CD4-positive, alpha-beta T cell treated with Interleukin-21 for 1 hour (primary cell): Measurements from ENCODE around the gene ARHGEF7.

ENCODE experiments used
- DNase-seq: peaks from one replicate; pipeline ENCODE4 v3.0.0-alpha.2; 2020

ARHGEF7 gene

GRCh38 chr13:111328574-111329410 lies 213.7 kb downstream of the ARHGEF7 start:
- no peak for DNase-seq

GRCh38 chr13:111329641-111330040 lies 214.5 kb downstream of the ARHGEF7 start:
- DNase-seq = no peak

- DNase-seq = no peak
Measured at GRCh38 chr13:111330066-111330610, 215.0 kb downstream of the ARHGEF7 start.

- no peak for DNase-seq
Measured at GRCh38 chr13:111335298-111335697, 220.2 kb downstream of the ARHGEF7 start.

DNA sequence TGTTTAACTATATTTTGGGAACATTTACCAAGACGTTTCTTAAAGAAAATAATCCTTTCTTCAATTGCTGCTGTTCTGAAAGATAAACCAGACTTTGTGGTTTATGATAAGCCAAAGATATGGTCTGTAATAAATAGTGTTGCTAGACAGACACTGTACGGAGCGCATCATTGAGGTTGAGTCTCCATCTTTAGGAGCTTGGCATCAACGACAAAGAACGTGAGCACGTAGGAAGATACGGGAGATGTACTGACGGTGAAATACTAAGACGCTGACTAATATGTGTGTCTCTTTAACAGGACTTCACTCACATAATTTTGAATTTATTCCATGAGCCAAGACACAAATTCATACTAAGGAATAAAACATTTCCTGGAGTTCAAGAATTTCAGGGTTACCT lies 221.6 kb downstream of the ARHGEF7 start:
- DNase-seq = no peak

GRCh38 chr13:111337206-111337605 lies 222.1 kb downstream of the ARHGEF7 start:
- DNase-seq = no peak

DNA sequence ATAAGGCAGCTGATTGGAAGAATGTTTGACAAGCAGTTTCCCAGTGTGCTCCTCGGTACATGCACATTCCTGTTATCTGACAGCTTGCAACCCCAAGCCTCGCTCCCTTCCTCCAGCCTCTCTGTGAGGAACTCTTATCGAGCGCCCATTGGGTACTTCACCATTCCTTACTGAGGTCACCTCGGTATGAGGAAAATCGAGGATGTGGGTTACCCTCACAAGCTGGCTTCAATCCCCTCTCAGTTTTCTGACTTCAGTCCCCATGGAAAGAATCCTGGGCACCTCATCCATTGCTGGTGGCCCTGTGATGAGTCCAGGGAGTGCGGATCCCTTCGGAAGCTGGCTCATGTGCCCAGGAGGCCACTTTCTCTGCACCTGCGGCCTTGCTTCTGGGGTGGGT lies 222.6 kb downstream of the ARHGEF7 start:
- DNase-seq = no peak

GRCh38 chr13:111338841-111339240 lies 223.7 kb downstream of the ARHGEF7 start:
- no peak for DNase-seq

DNA sequence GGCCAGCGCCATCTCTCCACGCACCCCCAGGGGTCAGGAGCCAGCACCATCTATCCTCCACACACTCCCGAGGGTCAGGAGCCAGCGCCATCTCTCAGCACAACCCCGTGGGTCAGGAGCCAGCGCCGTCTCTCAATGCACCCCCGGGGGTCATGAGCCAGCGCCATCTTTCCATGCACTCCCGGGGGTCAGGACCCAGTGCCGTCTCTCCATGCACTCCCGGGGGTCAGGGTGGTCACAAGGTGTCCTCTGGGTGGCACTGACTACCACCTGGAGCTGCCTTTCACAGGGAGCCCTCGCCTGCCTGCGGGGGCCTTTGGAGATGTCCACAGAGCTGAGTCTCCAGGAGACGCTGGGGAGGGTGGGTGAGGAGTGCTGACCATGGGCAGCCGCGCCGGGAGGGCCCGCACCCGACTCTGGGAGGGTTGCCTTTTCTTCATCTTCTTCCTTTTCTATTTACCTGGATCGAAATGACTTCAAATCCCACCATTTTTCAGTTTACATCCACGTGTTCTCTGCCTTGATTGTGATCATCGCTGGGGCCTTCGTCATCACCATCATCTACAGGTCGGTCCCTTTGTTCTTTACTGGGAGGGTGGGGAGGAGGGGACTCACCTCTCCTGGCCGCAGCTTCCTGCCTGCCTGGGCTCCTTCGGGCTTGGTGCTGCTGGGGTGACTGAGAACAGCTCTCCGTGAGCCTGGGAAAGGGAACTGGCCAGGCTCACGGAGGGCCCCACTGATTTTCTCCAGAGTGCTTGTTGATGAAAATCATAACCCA lies 224.4 kb downstream of the ARHGEF7 start:
- no peak for DNase-seq

DNA sequence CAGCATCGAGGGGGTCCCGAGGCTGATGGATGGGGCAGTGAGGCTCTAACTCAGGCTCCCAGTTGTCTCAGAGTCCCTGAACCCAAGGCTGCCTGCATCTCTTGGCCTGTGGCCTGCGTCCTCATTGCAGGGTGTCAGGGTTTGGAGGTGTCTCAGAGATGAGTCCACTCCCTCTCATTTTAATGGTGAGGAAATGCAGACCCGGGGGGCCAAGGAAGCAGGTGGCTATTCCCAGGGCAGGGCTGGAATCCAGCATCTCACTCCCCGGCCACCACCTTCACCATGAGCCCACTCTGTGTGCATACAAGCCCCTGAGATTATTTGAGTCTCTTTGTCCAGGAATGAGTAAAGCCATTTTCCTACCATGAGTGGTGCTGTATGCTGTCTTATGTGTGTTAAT lies 226.8 kb downstream of the ARHGEF7 start:
- no peak for DNase-seq

- no peak for DNase-seq
Measured at GRCh38 chr13:111342721-111343120, 227.6 kb downstream of the ARHGEF7 start.

GRCh38 chr13:111343186-111343805 lies 228.2 kb downstream of the ARHGEF7 start:
- DNase-seq = no peak

GRCh38 chr13:111344471-111345191 lies 229.5 kb downstream of the ARHGEF7 start:
- DNase-seq = no peak

DNA sequence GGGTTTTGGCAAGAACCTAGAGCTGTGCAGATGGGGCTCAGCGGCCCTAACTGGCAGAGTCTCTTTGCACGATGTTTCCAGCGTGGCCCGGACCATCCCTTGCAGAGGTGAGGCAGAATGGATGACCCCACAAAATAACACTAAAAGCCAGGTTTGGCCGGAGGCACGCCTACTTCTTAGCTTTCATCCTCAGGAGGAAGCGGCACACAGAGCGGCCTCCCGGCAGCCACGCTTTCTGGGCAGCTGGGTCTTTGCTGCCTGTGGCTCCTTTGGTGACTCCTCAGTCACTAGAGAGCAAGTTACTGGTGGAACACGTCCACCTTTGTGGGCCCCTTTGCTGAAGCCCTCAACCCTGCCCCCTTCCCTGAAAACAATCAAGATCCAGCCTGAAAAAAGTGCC lies 230.6 kb downstream of the ARHGEF7 start:
- no peak for DNase-seq

DNA sequence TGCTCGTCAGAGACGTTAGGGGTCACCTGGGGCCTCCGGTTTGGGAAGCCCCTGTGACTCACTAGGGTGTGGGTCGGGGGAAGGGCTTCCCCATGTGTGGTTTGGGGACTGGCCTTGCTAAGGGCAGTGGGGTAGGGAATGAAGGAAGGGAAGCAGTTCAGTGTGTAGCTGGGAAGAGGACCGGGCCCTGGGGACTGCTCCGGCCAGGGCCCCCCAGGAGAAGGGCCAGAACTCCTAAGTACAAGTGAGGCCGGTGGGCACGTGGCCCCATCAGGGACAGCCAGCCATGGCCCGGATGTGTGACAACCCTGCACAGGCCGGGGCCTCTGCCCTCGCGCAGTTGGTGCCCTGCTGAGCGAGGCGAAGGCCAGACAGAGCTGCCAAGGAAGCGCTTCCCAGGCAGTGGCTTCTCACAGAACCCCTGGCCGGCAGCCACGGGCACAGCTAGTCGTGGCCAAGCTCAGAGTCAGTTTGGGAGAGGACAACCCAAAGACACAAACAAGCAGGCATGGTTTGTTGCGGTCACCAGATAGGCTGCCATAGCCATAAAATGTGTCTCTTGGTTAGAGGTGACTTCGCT lies 231.1 kb downstream of the ARHGEF7 start:
- DNase-seq = no peak

- DNase-seq = no peak
Measured at GRCh38 chr13:111347438-111347837, 232.3 kb downstream of the ARHGEF7 start.

GRCh38 chr13:111353508-111353907 lies 238.4 kb downstream of the ARHGEF7 start:
- DNase-seq = no peak

DNA sequence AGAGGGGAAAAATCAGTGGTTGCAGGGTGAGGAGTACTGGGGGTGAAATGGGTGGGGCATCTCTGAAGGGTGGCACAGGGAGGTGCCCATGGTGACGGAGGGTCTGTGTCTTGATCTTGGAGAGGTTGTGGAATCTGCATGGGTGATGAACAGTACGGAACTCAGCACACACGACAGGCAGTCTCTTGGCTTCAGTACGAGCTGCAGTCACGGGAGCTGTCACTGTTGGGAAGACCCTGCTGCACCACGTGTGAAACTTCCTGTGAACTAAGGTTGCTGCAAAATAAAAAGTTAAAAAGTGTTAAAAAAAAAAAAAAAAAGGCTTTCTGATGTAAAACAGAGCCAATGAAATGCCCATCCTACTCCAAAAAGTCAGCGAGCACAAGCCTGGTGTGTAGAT lies 239.7 kb downstream of the ARHGEF7 start:
- DNase-seq = no peak
